ENCODE data around the gene ZG16.
A peak's percentile ranks its signal among the peaks of the same experiment; 100 is the strongest.

ZG16 gene

GRCh38 chr16:29806641-29807425 is 28.8 kb downstream of the ZG16 start:
- H3K36me3 Mint-ChIP-seq (ENCODE audit: low read depth) = peaks cover 14% of the 10 kb centered on the region
- peaks cover 65% of the 10 kb centered on the region for H3K4me1 Mint-ChIP-seq
- H3K4me3 Mint-ChIP-seq = peak overlapping the region; percentile 89
- no peak for TF ChIP-seq CTCF (IDR thresholded peaks at IDR 0.05)
- H3K27ac Mint-ChIP-seq = peak overlapping the region; percentile 42
- H3K27me3 Mint-ChIP-seq (ENCODE audit: low read depth, poor library complexity) = peaks cover 3% of the 10 kb centered on the region
- DNase-seq = peak; percentile 66
- no peaks in the 10 kb centered on the region for H3K9me3 Mint-ChIP-seq

- Mint-ChIP-seq H3K36me3 (ENCODE audit: low read depth) (peaks cover 9% of the 10 kb centered on the region), H3K4me3 (peak overlapping the region; percentile 89), H3K9me3 (no peaks in the 10 kb centered on the region), H3K4me1 (peaks cover 70% of the 10 kb centered on the region), H3K27me3 (ENCODE audit: low read depth, poor library complexity) (peaks cover 3% of the 10 kb centered on the region), H3K27ac (peak overlapping the region; percentile 91)
- peak; percentile 43 for TF ChIP-seq CTCF (IDR thresholded peaks at IDR 0.05)
- peak; percentile 79 for DNase-seq
These were observed 29.6 kb downstream of the ZG16 start for GRCh38 chr16:29807426-29808218.

- Mint-ChIP-seq H3K36me3 (ENCODE audit: low read depth) (peaks cover 5% of the 10 kb centered on the region), H3K27ac (peak overlapping the region; percentile 93), H3K4me3 (peak overlapping the region; percentile 89), H3K4me1 (peaks cover 70% of the 10 kb centered on the region), H3K27me3 (ENCODE audit: low read depth, poor library complexity) (peaks cover 3% of the 10 kb centered on the region), H3K9me3 (no peaks in the 10 kb centered on the region)
- peak; percentile 21 for DNase-seq
- no peak for TF ChIP-seq CTCF (IDR thresholded peaks at IDR 0.05)
These were observed 30.3 kb downstream of the ZG16 start for GRCh38 chr16:29808219-29808900.

GRCh38 chr16:29809031-29809747 is 31.1 kb downstream of the ZG16 start:
- peaks cover 5% of the 10 kb centered on the region for H3K36me3 Mint-ChIP-seq (ENCODE audit: low read depth)
- DNase-seq = no peak
- H3K9me3 Mint-ChIP-seq = no peaks in the 10 kb centered on the region
- peaks cover 70% of the 10 kb centered on the region for H3K4me1 Mint-ChIP-seq
- peaks cover 3% of the 10 kb centered on the region for H3K27me3 Mint-ChIP-seq (ENCODE audit: low read depth, poor library complexity)
- H3K4me3 Mint-ChIP-seq = peak overlapping the region; percentile 89
- H3K27ac Mint-ChIP-seq = peak overlapping the region; percentile 48
- TF ChIP-seq CTCF (IDR thresholded peaks at IDR 0.05) = no peak

- H3K4me3 Mint-ChIP-seq = peak overlapping the region; percentile 93
These were observed 32.0 kb downstream of the ZG16 start for GRCh38 chr16:29809850-29810698.

More at GRCh38 chr16:29809850-29810698, 32.0 kb downstream of the ZG16 start:
- DNase-seq = peak; percentile 50
- Mint-ChIP-seq H3K27ac (peak overlapping the region; percentile 99), H3K27me3 (ENCODE audit: low read depth, poor library complexity) (peaks cover 2% of the 10 kb centered on the region), H3K36me3 (ENCODE audit: low read depth) (peaks cover 5% of the 10 kb centered on the region), H3K9me3 (no peaks in the 10 kb centered on the region), H3K4me1 (peaks cover 72% of the 10 kb centered on the region)
- TF ChIP-seq CTCF (IDR thresholded peaks at IDR 0.05) = no peak
